Measurements from ENCODE around the gene ACBD7.

The ACBD7 gene

DNA sequence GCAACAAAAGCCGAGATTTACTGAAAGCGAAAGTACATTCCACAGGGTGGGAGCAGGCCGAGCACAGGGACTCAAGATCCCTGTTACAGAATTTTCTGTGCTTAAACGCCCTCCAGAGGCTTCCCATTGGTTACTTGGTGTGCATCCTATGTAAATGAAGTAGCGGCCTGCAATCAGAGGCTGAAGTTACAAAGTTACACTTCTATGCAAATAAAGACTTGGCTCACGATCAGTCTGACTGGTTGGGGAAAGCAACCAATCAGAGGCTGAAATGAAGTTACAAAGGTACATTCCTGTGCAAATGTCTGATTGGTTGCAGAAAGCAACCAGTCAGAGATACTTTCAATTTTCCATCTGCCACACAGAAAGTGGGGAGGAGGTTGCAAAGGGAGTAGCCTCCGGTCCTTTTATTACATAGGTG is 4.1 kb downstream of the ACBD7 start:
- DNase-seq = peak; percentile 51

DNA sequence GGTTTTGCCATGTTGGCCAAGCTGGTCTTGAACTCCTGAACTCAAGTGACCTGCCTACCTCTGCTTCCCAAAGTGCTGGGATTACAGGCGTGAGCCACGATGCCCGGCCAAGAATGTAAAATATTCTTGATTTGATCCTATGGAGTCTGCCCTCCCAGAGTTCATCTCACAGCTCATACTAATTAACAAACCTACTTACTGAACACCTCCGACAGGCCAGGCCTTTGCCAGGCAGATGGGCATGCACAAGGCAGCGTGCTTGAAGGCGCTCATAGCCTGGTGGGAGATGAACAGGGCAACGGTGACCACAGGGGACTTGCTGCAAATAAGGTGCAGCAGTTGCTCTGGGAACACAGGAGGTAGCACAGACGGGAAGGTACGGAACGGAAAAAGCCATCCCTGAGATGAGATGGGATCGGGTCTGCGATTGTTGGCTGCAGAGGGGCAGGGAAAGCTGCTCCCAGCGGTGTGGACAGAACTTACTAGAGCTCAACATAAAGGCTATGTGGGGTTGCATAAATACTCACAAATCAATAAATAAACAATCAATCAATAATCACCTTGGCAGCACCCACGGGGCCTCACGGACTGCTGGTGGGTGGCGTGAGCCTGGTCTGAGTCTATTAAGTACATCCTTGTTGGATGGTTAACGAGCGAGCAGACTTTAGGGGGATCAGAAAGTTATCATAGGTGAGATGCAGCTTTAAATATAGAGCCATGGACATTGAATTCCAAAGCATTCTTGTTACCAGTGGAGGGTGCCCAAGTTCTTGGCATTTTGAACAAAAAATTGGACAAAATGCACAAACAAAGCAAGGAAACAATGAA is 4.7 kb downstream of the ACBD7 start:
- no peak for DNase-seq

DNA sequence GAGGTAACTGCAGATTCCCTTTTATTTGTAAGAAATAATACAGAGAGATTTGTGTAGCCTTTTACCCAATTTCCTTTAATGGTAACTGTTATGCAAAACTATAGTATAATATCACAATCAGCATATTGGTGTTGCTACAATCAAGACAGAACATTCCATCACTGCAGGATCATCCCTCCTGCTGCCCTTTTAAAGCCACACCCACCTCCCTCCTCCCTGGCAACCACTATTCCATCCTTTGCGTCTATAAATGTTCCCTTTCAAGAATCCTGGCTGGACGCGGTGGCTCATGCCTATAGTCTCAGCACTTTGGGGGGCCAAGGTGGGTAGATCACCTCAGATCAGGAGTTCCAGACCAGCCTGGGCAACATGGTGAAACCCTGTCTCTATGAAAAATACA is 13.2 kb downstream of the ACBD7 start:
- DNase-seq = no peak

DNA sequence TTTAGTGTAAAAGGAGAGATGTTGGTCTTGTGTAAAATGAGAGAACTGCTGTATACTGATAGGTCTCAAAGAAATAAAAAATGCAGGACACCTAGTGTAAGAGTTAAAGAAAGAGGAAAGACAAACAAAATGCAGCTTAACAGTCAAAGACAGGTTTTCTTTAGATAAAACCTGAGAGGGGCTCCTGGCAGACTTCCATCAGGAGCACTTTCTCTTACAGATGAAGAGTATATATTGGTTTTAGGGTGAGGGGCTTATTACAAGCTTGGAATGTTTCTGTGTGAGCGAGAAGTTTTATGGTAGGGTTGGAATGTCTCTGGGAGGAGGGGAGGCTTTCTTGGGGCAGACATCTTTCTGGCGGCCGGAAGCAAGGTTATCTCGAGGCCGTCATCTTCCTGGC is 16.2 kb downstream of the ACBD7 start:
- no peak for DNase-seq

DNA sequence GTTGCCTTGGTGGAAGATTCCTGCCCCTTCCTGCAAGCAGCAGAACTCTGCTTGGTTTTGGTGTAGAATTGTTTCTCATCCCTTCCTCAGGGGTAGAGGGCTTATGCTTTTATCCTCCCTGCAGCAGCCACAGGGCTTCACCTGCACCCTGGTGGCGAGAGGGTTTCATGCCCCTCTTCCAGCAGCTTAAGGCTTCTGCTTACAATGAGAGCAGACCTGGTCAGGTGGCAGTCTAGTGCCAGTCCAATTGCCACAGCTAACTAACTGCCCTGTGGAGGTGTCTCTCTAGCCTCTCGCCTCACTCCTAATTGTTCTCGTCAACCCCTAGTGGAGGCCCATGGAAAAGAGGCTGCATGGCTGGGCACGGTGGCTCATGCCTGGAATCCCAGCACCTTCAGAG is 19.3 kb downstream of the ACBD7 start:
- DNase-seq = no peak

DNA sequence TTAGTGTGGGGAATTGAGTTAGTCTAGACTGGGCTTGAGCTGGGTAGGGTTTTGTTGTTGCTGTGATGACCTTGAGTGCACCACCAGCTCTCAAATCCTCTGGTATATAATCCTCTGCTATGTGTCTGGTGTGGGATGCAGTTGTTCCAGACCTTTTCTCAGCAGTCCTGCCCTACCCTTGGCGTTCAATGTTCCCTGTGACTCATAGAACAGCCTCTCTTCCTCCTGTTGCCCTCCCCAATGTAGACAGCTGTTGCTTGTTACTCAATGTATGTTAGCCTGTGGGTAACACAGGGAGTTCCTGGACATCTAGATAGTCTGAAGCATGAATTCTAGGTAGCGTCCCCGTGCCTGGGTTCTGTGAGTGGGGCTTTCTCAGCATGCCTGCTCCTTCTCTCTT is 19.8 kb downstream of the ACBD7 start:
- DNase-seq = no peak

DNA sequence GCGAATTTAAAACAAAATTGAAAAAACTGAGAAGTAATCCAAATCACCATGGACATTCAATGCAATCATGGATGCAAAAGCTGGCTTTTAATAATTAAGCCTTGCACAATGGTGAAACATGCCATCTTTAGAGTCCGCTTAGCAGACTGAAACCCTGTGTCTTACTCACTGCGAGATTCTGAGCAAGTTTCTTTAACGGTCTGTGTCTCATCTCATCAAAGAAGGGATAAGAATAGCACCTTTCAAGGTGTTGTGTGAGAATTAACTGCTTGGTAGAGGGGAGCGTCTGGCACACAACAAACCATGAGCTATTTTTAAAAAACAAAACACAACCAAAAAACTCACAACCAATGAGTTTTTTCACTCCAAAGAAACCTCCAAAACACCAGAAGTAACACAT is 21.4 kb downstream of the ACBD7 start:
- no peak for DNase-seq

DNA sequence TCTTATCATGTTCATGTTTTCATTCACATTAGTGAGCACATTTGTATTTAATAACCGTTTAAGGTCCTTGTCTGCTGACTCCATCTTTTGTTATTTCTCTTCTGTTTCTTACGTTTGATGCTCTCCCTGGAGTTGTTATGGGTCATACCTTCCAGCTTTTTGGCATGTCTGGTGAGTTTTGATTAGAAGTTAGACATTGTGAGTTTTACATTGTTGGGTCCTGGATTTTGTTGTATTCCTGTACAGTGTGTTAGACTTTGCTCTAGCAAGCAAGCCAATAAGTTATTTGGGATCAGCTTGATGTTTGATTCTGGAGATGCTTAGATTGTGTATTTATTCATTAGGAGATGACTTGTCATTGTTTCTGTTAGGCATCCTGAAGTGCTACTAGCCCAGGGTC is 27.9 kb downstream of the ACBD7 start:
- no peak for DNase-seq

DNA sequence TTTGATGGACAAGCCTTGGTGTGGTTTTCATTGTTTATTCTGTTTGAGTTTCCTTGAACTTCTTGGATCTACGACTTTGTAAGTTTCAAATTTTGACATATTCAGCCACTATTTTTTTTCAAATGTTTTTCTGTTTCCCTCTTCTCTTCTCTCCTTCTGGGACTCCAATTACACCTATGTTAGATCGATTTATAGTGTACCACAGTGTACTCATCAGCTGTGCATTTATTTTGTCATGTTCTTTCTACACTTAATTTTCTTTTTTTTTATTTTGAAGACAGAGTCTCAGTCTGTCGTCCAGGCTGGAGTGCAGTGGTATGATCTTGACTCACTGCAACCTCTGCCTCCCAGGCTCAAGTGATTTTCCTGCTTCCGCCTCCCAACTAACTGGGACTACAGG is 28.7 kb downstream of the ACBD7 start:
- no peak for DNase-seq

DNA sequence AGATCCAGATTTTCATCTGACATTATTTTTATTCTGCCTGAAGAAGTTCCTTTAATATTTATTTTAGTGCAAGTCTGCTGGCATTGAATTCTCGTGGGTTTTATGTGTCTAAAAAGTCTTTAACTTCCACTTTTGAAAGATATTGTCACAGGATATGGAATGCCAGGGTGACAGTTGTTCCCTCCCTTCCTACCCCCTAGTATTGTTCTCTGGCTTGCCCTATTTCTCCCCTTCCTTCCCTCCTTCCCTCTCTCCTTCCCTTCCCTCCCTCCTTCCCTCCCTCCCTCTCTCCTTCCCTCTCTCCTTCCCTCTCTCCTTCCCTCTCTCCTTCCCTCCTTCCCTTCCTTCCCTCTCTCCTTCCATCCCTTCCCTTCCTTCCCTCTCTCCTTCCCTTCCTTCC is 29.9 kb downstream of the ACBD7 start:
- DNase-seq = no peak

DNA sequence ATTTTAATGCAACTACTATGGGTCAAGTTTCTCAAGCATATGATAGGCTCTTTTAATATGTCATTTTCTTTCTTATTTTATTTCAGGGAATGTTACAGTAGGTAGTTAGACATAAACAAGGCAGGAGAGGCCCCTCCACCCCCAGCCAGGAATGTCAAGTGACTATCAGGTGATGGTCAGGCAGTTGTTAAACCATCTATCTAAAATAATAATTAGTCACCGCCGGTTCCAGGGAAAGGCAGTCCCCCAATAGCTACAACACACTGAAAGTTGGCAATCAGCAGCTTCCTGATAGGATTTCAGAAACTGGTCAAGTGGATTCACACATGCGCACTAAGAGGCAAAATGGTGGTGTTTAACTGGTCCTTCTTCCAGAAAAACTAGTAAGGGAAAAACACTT is 35.5 kb downstream of the ACBD7 start:
- no peak for DNase-seq

DNA sequence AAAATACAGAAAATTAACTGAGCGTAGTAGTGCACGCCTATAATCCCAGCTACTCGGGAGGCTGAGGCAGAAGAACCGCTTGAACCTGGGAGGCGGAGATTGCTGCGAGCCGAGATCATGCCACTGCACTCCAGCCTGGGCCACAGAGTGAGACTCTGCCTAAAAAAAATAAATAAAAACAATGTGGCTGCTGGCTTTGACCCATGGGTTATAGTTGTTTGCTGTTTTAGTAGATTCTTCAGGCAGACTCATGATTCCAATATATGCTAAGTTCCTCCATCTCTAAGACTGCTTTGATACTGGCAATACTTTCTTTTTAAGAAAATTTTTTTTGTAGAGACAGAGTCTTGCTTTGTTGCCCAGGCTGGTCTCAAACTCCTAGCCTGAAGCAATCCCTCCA is 36.5 kb downstream of the ACBD7 start:
- no peak for DNase-seq

DNA sequence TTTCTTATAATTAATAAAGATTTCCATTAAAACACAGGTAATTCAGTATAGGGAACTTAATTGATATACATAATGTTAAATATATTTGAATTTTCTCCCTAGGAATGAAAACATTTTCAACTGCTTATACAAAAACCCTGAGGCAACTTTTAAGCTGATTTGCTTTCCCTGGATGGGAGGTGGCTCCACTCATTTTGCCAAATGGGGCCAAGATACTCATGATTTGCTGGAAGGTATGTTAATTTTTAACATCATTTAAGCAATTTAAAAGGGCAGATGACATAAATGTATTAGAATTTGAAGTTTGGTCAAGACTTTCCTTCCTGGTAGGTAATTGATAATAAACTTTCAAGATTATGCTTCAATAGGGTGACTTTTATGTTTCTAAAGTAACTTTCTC is 39.0 kb downstream of the ACBD7 start:
- DNase-seq = no peak

DNA sequence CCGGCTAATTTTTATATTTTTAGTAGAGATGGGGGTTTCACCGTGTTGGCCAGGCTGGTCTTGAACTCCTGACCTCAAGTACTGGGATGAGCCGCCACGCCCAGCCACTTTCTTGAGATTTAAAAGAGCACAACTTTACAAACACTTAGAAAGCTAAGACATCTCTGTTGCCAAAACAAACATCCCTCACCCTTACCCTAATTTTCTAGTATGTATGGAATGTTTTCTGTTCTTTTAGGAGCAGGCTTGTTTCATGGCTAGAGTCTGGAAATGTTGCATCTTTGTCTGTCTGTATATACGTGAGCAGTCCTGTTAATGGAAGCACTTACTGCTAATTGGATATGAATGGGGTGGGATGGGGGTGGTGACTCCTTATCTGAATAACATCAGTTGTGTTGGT is 42.0 kb downstream of the ACBD7 start:
- DNase-seq = no peak

DNA sequence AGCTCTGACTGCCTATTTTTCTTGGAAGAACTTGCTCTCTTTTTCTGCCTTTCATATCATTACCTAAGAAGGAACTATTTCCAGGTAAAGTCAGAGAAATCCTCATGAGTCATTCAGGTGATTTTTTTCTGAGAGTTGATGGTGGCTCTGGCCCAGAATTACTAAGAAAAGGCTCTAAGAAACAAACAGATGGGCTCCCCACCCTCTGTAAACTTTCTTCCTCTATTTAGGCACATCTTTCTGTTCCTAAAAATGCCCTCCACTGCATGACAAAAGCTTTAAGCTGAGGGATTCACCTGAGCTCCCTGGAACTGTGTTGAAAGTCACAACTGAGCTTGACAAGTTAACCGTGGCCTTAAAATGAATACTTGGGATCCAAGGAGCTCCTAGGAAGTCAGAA is 43.2 kb downstream of the ACBD7 start:
- no peak for DNase-seq

DNA sequence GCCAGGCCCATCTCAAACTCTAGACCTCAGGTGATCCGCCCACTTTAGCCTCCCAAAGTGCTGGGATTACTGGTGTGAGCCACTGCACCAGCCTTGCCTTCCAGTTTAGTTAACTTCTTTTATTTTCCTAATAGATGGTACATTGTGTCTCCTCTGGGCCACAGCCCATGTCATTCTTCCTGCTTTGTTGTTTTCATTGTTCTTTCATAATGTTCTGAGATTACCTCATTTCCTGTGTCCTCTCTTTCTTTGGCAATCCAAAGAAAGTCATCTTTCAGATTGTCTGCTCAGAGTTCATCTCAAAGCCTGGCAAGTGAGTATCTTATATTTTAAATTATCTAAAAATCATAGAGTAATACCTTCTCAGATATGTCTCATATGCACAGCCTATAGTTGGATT is 44.9 kb downstream of the ACBD7 start, which contains the start of gene OLAH:
TSS of gene OLAH (plus strand) at position 270 of the 400 bp plus-strand sequence. CDS start 3,346 bp downstream, outside the sequence.
- no peak for DNase-seq

DNA sequence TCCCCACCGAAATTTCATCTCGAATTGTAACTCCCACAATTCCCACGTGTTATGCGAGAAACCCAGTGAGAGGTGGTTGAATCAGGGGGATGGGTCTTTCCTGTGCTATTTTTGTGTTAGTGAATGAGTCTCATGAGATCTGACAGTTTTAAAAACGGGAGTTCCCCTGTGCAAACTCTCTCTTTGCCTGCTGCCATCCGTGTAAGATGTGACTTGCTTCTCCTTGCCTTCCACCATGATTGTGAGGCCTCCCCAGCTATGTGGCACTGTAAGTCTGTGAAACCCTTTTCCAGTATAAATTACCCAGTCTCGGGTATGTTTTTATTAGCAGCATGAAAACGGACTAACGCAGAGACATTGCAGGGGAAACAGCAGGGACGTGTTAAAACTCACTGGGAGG is 50.2 kb downstream of the ACBD7 start:
- DNase-seq = no peak

DNA sequence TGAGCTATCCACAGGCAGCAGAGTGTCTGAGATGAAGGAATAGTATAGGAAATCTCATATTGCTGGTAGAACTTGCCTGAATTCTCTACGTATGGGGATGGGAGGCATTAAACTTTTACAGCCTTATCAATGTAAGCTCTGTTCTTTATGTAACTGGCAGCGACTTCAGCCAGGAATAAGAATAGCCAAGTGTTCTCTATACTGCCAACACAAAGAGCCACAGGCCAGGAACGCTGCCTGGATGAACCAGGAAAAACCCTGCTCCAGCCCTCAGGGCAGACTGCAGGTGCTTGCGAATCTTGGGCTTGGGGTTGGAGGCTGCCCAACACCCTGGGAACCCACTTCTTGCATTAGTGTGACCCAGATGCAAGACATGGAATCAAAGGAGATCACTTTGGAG is 50.9 kb downstream of the ACBD7 start:
- DNase-seq = no peak

DNA sequence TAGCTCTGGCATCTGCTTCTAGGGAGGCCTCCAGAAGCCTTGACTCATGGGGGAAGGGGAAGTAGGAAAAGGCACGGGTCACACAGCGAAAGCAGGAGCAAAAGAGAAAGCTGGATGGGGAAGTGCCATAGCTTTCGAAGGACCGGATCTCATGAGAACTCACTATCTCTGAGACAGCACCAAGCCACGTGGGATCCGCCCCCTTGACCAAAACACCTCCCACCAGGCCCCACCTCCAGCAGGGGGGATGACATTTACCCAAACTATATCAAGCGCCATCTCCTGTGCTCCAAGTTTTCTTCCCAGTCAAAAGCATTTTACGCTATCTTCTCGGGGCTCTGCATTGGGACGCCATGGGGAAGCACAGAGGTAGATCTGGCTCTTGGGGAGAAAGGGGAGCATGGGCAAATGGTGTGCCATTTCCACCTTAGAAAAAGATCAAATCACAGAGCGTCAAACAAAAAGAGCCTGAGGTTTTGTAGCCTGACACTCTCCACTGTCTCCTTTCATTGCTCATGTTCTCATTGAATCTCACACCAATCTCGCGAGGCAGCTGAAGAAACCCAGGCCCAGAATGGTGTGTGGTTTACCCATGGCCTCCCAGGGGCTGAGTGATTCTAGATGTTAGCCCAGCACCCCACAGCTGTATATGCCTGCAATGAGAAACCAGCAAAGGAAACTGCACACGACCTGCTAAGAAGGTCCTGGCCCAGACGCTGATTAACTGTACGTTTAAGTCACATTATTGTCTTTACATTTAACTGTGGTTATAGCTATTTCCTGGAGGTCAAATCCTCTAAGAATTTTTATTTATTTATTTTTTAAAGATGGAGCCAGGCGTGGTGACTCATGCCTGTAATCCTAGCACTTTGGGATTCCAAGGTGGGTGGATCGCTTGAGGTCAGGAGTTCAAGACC is 52.9 kb downstream of the ACBD7 start:
- no peak for DNase-seq

DNA sequence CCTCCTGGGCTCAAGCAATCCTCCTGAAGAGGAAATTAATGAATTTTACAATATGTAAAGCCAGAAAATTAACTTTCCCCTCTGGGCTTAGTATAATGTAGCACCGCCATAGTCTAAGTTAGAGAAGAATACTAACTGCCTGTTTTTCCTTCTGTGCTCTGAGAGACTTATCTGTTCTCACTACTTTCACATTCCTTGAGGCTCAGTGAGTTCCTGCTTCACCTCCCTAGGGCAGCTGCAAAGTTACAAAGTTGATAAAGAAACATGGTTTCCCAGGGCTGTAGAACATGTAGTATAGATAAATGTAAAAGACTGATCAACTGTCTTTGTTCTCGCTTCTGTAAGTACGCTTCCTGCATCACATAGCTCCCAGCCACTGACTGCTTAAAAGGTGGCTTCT is 60.8 kb downstream of the ACBD7 start:
- DNase-seq = no peak

All from DMS 273 treated with DMSO at 0.1 percent for 48 hours (cell line).